ENCODE measurements around the gene NPAS3. TPM values are rescaled to one million over a fixed set of nuclear protein-coding genes. Genes with fewer than 3 reads are reported as not detected.

Gene NPAS3
- total and polyA plus RNA-seq, 2 of the 13 experiments (the other 11 are each of a cell fraction or from before 2014, with no cell fraction given): not detected

GRCh38 chr14:33057585-33057984, 118.9 kb downstream of the NPAS3 start (continued):
- TF ChIP-seq ZNF276 (CRISPR knock-in tag; IDR thresholded peaks at IDR 0.05; ENCODE audit: low read depth): no peak
- TF ChIP-seq ZNF549 (CRISPR knock-in tag; IDR thresholded peaks at IDR 0.05): no peak

GRCh38 chr14:33061667-33062325, 123.1 kb downstream of the NPAS3 start:
- H3K27ac ChIP-seq (ENCODE audit: extremely low read length, insufficient read depth, low read length): no peak overlapping the region
- H4K20me1 ChIP-seq (ENCODE audit: insufficient read depth, low read length): no peaks in the 10 kb centered on the region
- TF ChIP-seq SNRNP70 (IDR thresholded peaks at IDR 0.05; ENCODE audit: low read depth, low read length) (no peak), THYN1 (CRISPR knock-in tag; IDR thresholded peaks at IDR 0.05; ENCODE audit: borderline replicate concordance, low read depth) (no peak), KDM1A (CRISPR knock-in tag; IDR thresholded peaks at IDR 0.05) (no peak), ZFP1 (CRISPR knock-in tag; IDR thresholded peaks at IDR 0.05) (no peak), ZNF225 (CRISPR knock-in tag; IDR thresholded peaks at IDR 0.05) (no peak), ZNF350 (CRISPR knock-in tag; IDR thresholded peaks at IDR 0.05; ENCODE audit: borderline replicate concordance, low read depth) (no peak), ZNF333 (CRISPR knock-in tag; IDR thresholded peaks at IDR 0.05; ENCODE audit: borderline replicate concordance) (no peak), NFE2L2 (IDR thresholded peaks at IDR 0.05; ENCODE audit: low read length) (no peak), ZNF496 (CRISPR knock-in tag; IDR thresholded peaks at IDR 0.05; ENCODE audit: insufficient replicate concordance) (no peak), TSC22D2 (CRISPR knock-in tag; IDR thresholded peaks at IDR 0.05; ENCODE audit: borderline replicate concordance) (no peak), ZBTB1 (CRISPR knock-in tag; IDR thresholded peaks at IDR 0.05; ENCODE audit: borderline replicate concordance) (no peak)
- no peak overlapping the region for H3K9ac ChIP-seq (ENCODE audit: insufficient read depth, low read depth, low read length)
- peak; percentile 51 for ATAC-seq
- H3K4me2 ChIP-seq (ENCODE audit: low read depth, low read length): no peak overlapping the region
- no peaks in the 10 kb centered on the region for H3K27me3 ChIP-seq (ENCODE audit: control insufficient read depth in 1 of 2, insufficient read depth in 2 of 2, low read length in 2 of 2)
- intact Hi-C loops (cut with micrococcal nuclease; ENCODE audit: unreplicated experiment): no loop called here
- in situ Hi-C loops (cut with HindIII; ENCODE audit: extremely low pct_ligation_motif_present, low pct_unique_long_range_greater_than_20kb): no loop called here
- POLR2A ChIA-PET: no interaction called here
- H3K79me2 ChIP-seq (ENCODE audit: insufficient read depth, low read length): no peaks in the 10 kb centered on the region
- H3K4me3 ChIP-seq (replicated peaks in 1 of 3; ENCODE audit: insufficient read depth in 1 of 3, low read depth in 2 of 3, low read length in 3 of 3): no peak overlapping the region
- BruUV-seq (replicated peaks): no TSS peak
- no peak for DNase-seq (ENCODE audit: low spot score)
- H3K9me3 ChIP-seq (ENCODE audit: low read length): peaks cover 18% of the 10 kb centered on the region; the same call in 1 of the 2 replicates
- no peak overlapping the region for H2AFZ ChIP-seq (ENCODE audit: low read length)
- under 1% methylated on average over 6 of the region's 6 CpGs for WGBS (ENCODE audit: low lambda C conversion rate)
- no peaks in the 10 kb centered on the region for H3K4me1 ChIP-seq (ENCODE audit: insufficient read depth, low read length)
- H3K36me3 ChIP-seq (replicated peaks in 1 of 2; ENCODE audit: control insufficient read depth in 1 of 2, insufficient read depth in 2 of 2, low read length in 2 of 2): no peaks in the 10 kb centered on the region
- FAIRE-seq: no peak
- CTCF ChIA-PET (ENCODE audit: low intra/inter-chr PET ratio, low total read pairs): no interaction called here

All from HepG2 (cell line).